CD14-positive monocyte (primary cell): ENCODE results near the gene DNMT3A. TPM values are rescaled to one million over a fixed set of nuclear protein-coding genes. Genes with fewer than 3 reads are reported as not detected.
A peak's percentile ranks its signal among the peaks of the same experiment; 100 is the strongest.

Source experiments
- DNase-seq, 3 donors: peaks; one replicate each; pipeline ENCODE4 v3.0.0-alpha.2; 2011 to 2022
- H2AFZ ChIP-seq: 2 replicates; pipeline ENCODE4 v1.6.0; 2012; ENCODE audit warnings: mild to moderate bottlenecking, low read depth, low read length, inconsistent platforms; ENCODE audit not compliant: insufficient read depth, poor library complexity, severe bottlenecking
- H3K27ac ChIP-seq, 2 donors: 1 replicate in 1 of 2; 2 replicates in 1 of 2; pipeline ENCODE4 v1.5.1; 2012 to 2013; ENCODE audit warnings: low read length in 2 of 2, control low read depth in 1 of 2, inconsistent platforms in 1 of 2, low read depth in 1 of 2, mild to moderate bottlenecking in 1 of 2
- H3K27me3 ChIP-seq, 2 donors: one replicate each; pipeline versions ENCODE4 v1.6.0 to v1.6.1; 2011 to 2013; ENCODE audit warnings: low read length in 2 of 2; ENCODE audit not compliant: control insufficient read depth in 2 of 2, insufficient read depth in 2 of 2
- H3K36me3 ChIP-seq, 2 donors: replicated peaks in 1 of 2; 1 replicate in 1 of 2; 2 replicates in 1 of 2; pipeline versions ENCODE4 v1.5.1 to v1.6.1; 2012 to 2013; ENCODE audit warnings: low read length in 2 of 2, control low read depth in 1 of 2, inconsistent platforms in 1 of 2, mild to moderate bottlenecking in 1 of 2; ENCODE audit not compliant: insufficient read depth in 2 of 2, control insufficient read depth in 1 of 2
- H3K4me1 ChIP-seq, 2 donors: 1 replicate in 1 of 2; 2 replicates in 1 of 2; pipeline versions ENCODE4 v1.5.1 to v1.6.1; 2012 to 2013; ENCODE audit warnings: low read length in 2 of 2, control low read depth in 1 of 2, inconsistent platforms in 1 of 2, mild to moderate bottlenecking in 1 of 2, moderate library complexity in 1 of 2; ENCODE audit not compliant: insufficient read depth in 2 of 2, control insufficient read depth in 1 of 2
- H3K4me2 ChIP-seq: replicated peaks from 2 replicates; pipeline ENCODE3; 2012; ENCODE audit warnings: low read length, moderate library complexity, mild to moderate bottlenecking; ENCODE audit not compliant: poor library complexity, severe bottlenecking; ENCODE audit errors: extremely low read depth
- H3K4me3 ChIP-seq, 3 experiments: fragments of 200-600 bp in 1 of 3; sonication (generic) in 1 of 3; replicated peaks in 1 of 3; 1 replicate in 2 of 3; 2 replicates in 1 of 3; pipeline ENCODE4 v1.5.1; 2011 to 2013; ENCODE audit warnings: low read length in 3 of 3, mild to moderate bottlenecking in 3 of 3, control low read depth in 2 of 3, low read depth in 2 of 3, inconsistent platforms in 1 of 3, moderate library complexity in 1 of 3
- H3K79me2 ChIP-seq: 2 replicates; pipeline ENCODE4 v1.6.0; 2012; ENCODE audit warnings: mild to moderate bottlenecking, control low read depth, inconsistent platforms, low read length, moderate library complexity; ENCODE audit not compliant: insufficient read depth
- H3K9ac ChIP-seq: 2 replicates; pipeline ENCODE4 v1.6.0; 2017; ENCODE audit warnings: low read length, mild to moderate bottlenecking; ENCODE audit not compliant: insufficient read depth, poor library complexity, severe bottlenecking
- H3K9me3 ChIP-seq, 2 donors: replicated peaks in 1 of 2; 1 replicate in 1 of 2; 2 replicates in 1 of 2; pipeline versions ENCODE4 v1.5.1 to v1.6.1; 2012 to 2013; ENCODE audit warnings: low read length in 2 of 2, control low read depth in 1 of 2; ENCODE audit not compliant: control insufficient read depth in 1 of 2, insufficient read depth in 1 of 2
- H4K20me1 ChIP-seq: 2 replicates; pipeline ENCODE4 v1.6.0; 2012; ENCODE audit warnings: mild to moderate bottlenecking, low read length, control low read depth, moderate library complexity; ENCODE audit not compliant: insufficient read depth
- H3K27ac Mint-ChIP-seq, 7 donors: one replicate each; pipeline ENCODE4 v1.8.0; 2020; ENCODE audit warnings: mild to moderate bottlenecking in 7 of 7, mixed read lengths in 7 of 7, moderate library complexity in 6 of 7, inconsistent platforms in 2 of 7
- H3K27me3 Mint-ChIP-seq, 3 donors: one replicate each; pipeline ENCODE4 v1.8.0; 2021 to 2022; ENCODE audit warnings: low read depth in 3 of 3, mild to moderate bottlenecking in 3 of 3, mixed read lengths in 3 of 3, moderate library complexity in 3 of 3, inconsistent platforms in 1 of 3
- H3K36me3 Mint-ChIP-seq, 2 donors: one replicate each; pipeline ENCODE4 v1.8.0; 2020; ENCODE audit warnings: mixed read lengths in 2 of 2, inconsistent platforms in 1 of 2, mild to moderate bottlenecking in 1 of 2
- H3K4me1 Mint-ChIP-seq: one replicate; pipeline ENCODE4 v1.8.0; 2020; ENCODE audit warnings: mild to moderate bottlenecking, mixed read lengths
- H3K4me3 Mint-ChIP-seq, 2 donors: one replicate each; pipeline ENCODE4 v1.8.0; 2020; ENCODE audit warnings: mild to moderate bottlenecking in 2 of 2, mixed read lengths in 2 of 2, moderate library complexity in 1 of 2
- H3K9me3 Mint-ChIP-seq, 7 donors: one replicate each; pipeline ENCODE4 v1.8.0; 2020 to 2022; ENCODE audit warnings: mixed read lengths in 7 of 7, mild to moderate bottlenecking in 6 of 7, moderate library complexity in 6 of 7, inconsistent platforms in 2 of 7
- CTCF ChIP-seq: fragments of 200-600 bp; IDR thresholded peaks from one replicate; pipeline ENCODE4 v1.8.0; 2022; ENCODE audit warnings: antibody characterized with exemption, mild to moderate bottlenecking
- WGBS: methylation state at CpG from one replicate; pipeline ENCODE4 v1.1.5; 2013; ENCODE audit warnings: missing lambda C conversion rate; ENCODE audit not compliant: insufficient coverage; 5-methylcytosine and 5-hydroxymethylcytosine counted together
- intact Hi-C, 2 donors: fragments of 100-400 bp; cut with micrococcal nuclease; formaldehyde crosslinking; loops; one replicate each; pipeline versions ENCODE4 v1.15.0 to v1.15.1; 2023
- polyA plus RNA-seq, 3 donors: library from polyadenylated mRNA; depleted of rRNA in 1 of 3; unstranded in 2 of 3; stranded (reverse) in 1 of 3; fragments of 300-500 nt in 2 of 3; fragments of >200 nt in 1 of 3; fragmentation: Illumina TruSeq in 2 of 3; gene quantifications; 1 replicate in 2 of 3; 2 replicates in 1 of 3; pipeline ENCODE4 v1.2.3, GENCODE V29; 2012 to 2021

The DNMT3A gene
- polyA plus RNA-seq, 3 donors, result 1.7 to 7.9 (median 2.7) TPM

DNA sequence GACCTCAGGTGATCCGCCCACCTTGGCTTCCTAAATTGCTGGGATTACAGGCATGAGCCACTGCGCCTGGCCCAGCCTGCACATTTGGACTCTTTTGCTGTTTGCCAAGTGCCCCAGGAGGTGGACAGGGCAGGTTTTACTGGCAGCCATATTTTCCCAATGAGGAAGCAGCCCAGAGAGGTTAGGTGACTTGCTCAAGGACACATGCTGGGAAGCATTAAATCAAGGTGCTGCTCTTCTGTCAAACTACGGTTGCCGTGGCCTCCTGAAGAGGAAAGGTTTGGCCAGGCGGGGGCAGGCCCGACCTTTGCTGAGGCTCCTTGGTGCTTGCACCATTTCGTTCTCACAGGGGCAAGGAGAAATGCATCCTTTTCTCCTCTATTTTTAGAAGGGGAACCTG is 44.0 kb downstream of the DNMT3A start:
- no peak for TF ChIP-seq CTCF
- Histone ChIP-seq H3K36me3 (peaks cover 4 to 19% of the 10 kb centered on the region in 2 donors), H3K4me2 (no peak overlapping the region), H3K9me3 (no peaks in the 10 kb centered on the region), H3K9ac (no peak overlapping the region), H3K4me1 (peaks cover 43% of the 10 kb centered on the region in 2 donors), H2AFZ (no peak overlapping the region), H3K4me3 (no peak overlapping the region), H3K79me2 (no peaks in the 10 kb centered on the region), H3K27me3 (no peaks in the 10 kb centered on the region), H3K27ac (no peak overlapping the region), H4K20me1 (peaks cover 23% of the 10 kb centered on the region)
- Mint-ChIP-seq H3K27ac (no peak overlapping the region), H3K27me3 (peaks cover 1 to 4% (median 4%) of the 10 kb centered on the region in 3 donors), H3K4me1 (peaks cover 46% of the 10 kb centered on the region), H3K4me3 (no peak overlapping the region), H3K9me3 (no peaks in the 10 kb centered on the region), H3K36me3 (peaks cover 43 to 44% of the 10 kb centered on the region in 2 donors)
- intact Hi-C loops, result no loop called here
- 73% methylated on average over 4 of the region's 7 CpGs for WGBS
- DNase-seq, result no peak

DNA sequence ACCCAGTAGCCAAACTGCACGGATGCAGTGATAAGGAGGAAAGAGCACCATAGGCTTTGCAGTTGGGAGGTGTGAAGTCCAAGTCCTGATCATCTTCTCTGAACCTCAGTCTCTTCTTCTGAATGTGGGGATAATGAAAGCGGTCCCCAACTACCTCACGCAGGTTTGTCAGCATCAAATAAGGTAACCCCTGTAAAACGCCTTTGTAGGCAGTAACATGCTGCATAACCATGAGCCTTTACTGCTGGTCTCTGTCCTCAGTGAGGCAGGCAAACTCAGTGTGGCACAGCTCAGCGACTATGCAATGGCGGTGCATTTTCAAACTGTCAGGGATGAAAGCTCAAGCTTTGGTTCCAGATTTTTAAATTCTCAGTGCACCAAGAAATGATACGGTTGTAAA is 46.1 kb downstream of the DNMT3A start:
- peaks cover 35 to 39% of the 10 kb centered on the region in 2 donors for H3K36me3 Mint-ChIP-seq
- no peak for TF ChIP-seq CTCF
- H3K27ac Mint-ChIP-seq, result peak overlapping the region; percentile 10 to 87 (median 85)
- WGBS, result 97% methylated on average over 6 of the region's 7 CpGs
- Histone ChIP-seq H3K4me1 (peaks cover 27 to 31% of the 10 kb centered on the region in 2 donors), H3K9me3 (no peaks in the 10 kb centered on the region), H4K20me1 (peaks cover 6% of the 10 kb centered on the region), H3K27ac (peak overlapping the region in 1 of 2 donors; percentile 80), H3K9ac (no peak overlapping the region), H3K27me3 (peaks cover 0 to 2% of the 10 kb centered on the region in 2 donors), H3K36me3 (peaks cover 4 to 19% of the 10 kb centered on the region in 2 donors), H3K4me2 (peak overlapping the region; percentile 80), H2AFZ (peak overlapping the region; percentile 68), H3K79me2 (no peaks in the 10 kb centered on the region), H3K4me3 (peak overlapping the region in 1 of 3 experiments; percentile 67)
- peaks cover 0 to 3% (median 3%) of the 10 kb centered on the region in 3 donors for H3K27me3 Mint-ChIP-seq
- peaks cover 31% of the 10 kb centered on the region for H3K4me1 Mint-ChIP-seq
- intact Hi-C loops, result no loop called here
- DNase-seq, result no peak
- H3K9me3 Mint-ChIP-seq, result peaks cover 0 to 2% (median 0%) of the 10 kb centered on the region in 7 donors
- peak overlapping the region in 1 of 2 donors; percentile 84 for H3K4me3 Mint-ChIP-seq
